SW480 (cell line): ENCODE measurements around the gene ABCB10.
"Not testable (repeated sequence)": the region's sequence is repeated elsewhere in the genome, so short reads cannot be mapped to it uniquely, and the experiment has no call there.

ENCODE experiments used
- DNase-seq: peaks from one replicate; pipeline ENCODE4 v3.0.0-alpha.2; 2016; ENCODE audit warnings: low spot score

Gene ABCB10

GRCh38 chr1:229535230-229535629 is 23.3 kb downstream of the ABCB10 start:
- no peak for DNase-seq

- no peak for DNase-seq
Observed at GRCh38 chr1:229531326-229531725, 27.2 kb downstream of the ABCB10 start.

- no peak for DNase-seq
Observed at GRCh38 chr1:229529639-229530038, 28.9 kb downstream of the ABCB10 start.

- no peak for DNase-seq
Observed at GRCh38 chr1:229526695-229527094, 31.8 kb downstream of the ABCB10 start.

GRCh38 chr1:229523052-229523451 is 35.5 kb downstream of the ABCB10 start:
- DNase-seq: no peak

GRCh38 chr1:229514578-229515275 is 43.8 kb downstream of the ABCB10 start:
- DNase-seq: peak; percentile 66

- DNase-seq: not testable (repeated sequence)
Observed at GRCh38 chr1:229511625-229512024, 46.9 kb downstream of the ABCB10 start.

- not testable (repeated sequence) for DNase-seq
Observed at GRCh38 chr1:229511201-229511600, 47.3 kb downstream of the ABCB10 start.

GRCh38 chr1:229509576-229509975 is 48.9 kb downstream of the ABCB10 start:
- DNase-seq: peak; percentile 75

- peak; percentile 16 for DNase-seq
Observed at GRCh38 chr1:229508823-229509337, 49.6 kb downstream of the ABCB10 start.

GRCh38 chr1:229507951-229508822 is 50.3 kb downstream of the ABCB10 start, which contains the start of gene NUP133:
NUP133 (minus strand) TSS chr1:229508341; CDS start chr1:229508249, 92 bp downstream.
- DNase-seq: peak; percentile 96

GRCh38 chr1:229507502-229507901 is 51.0 kb downstream of the ABCB10 start:
- no peak for DNase-seq

- no peak for DNase-seq
Observed at GRCh38 chr1:229506633-229507032, 51.9 kb downstream of the ABCB10 start.

GRCh38 chr1:229495782-229496181 is 62.7 kb downstream of the ABCB10 start:
- no peak for DNase-seq

- DNase-seq: no peak
Observed at GRCh38 chr1:229487181-229487580, 71.3 kb downstream of the ABCB10 start.

- DNase-seq: no peak
Observed at GRCh38 chr1:229485318-229485717, 73.2 kb downstream of the ABCB10 start.

GRCh38 chr1:229482511-229482910 is 76.0 kb downstream of the ABCB10 start:
- no peak for DNase-seq

- DNase-seq: no peak
Observed at GRCh38 chr1:229480495-229480894, 78.0 kb downstream of the ABCB10 start.

GRCh38 chr1:229479660-229480399 is 78.7 kb downstream of the ABCB10 start:
- DNase-seq: no peak

GRCh38 chr1:229478852-229479251 is 79.7 kb downstream of the ABCB10 start:
- no peak for DNase-seq

- DNase-seq: not testable (repeated sequence)
Observed at GRCh38 chr1:229475859-229476258, 82.6 kb downstream of the ABCB10 start.

GRCh38 chr1:229474509-229474908 is 84.0 kb downstream of the ABCB10 start:
- DNase-seq: no peak
